HEK293 (cell line): ENCODE measurements around the gene ILF3.

ENCODE experiments used
- CTCF ChIA-PET: fragments of 350-600 bp; formaldehyde crosslinking; extraction: SDS; loops from one replicate; lab custom pipeline; 2021; ENCODE audit warnings: antibody characterized with exemption; lab: Yijun Ruan, JAX
- POLR2A ChIA-PET: fragments of 300-600 bp; formaldehyde crosslinking; extraction: SDS; loops from one replicate; lab custom pipeline; 2020; ENCODE audit warnings: antibody characterized with exemption, inconsistent platforms; lab: Yijun Ruan, JAX
- H3K27ac ChIP-seq: fragments of 200-500 bp; sonication (Bioruptor generic); 2 replicates; pipeline ENCODE4 v1.5.1; 2014; ENCODE audit warnings: low read depth, low read length, control low read depth, inconsistent platforms; ENCODE audit errors: extremely low read depth
- H3K36me3 ChIP-seq, 2 experiments: fragments of 200-500 bp in 1 of 2; sonication (Bioruptor generic) in 1 of 2; 1 replicate in 1 of 2; 2 replicates in 1 of 2; pipeline ENCODE4 v1.5.1; 2014 to 2017; ENCODE audit warnings: inconsistent platforms in 2 of 2, low read length in 2 of 2; ENCODE audit not compliant: control insufficient read depth in 2 of 2, insufficient read depth in 1 of 2
- H3K4me1 ChIP-seq: fragments of 200-500 bp; sonication (Bioruptor generic); 2 replicates; pipeline ENCODE4 v1.5.1; 2014; ENCODE audit warnings: mild to moderate bottlenecking, low read length, inconsistent platforms; ENCODE audit not compliant: control insufficient read depth, insufficient read depth
- H3K4me3 ChIP-seq: 2 replicates; pipeline ENCODE4 v1.5.1; 2011; ENCODE audit warnings: low read depth, mild to moderate bottlenecking, control low read depth, low read length, moderate library complexity
- H3K9me3 ChIP-seq: fragments of 200-500 bp; sonication (Bioruptor generic); 2 replicates; pipeline ENCODE4 v1.5.1; 2014; ENCODE audit warnings: low read depth, low read length, inconsistent platforms; ENCODE audit not compliant: control insufficient read depth, insufficient read depth
- BCL11B ChIP-seq: fragments of 450-650 bp; formaldehyde crosslinking; IDR thresholded peaks from 2 replicates; pipeline ENCODE4 v1.5.1; 2016; ENCODE audit warnings: low read depth, missing biosample characterization, missing genetic modification characterization
- ELK4 ChIP-seq: IDR thresholded peaks from 2 replicates; pipeline ENCODE4 v1.6.1; 2011; ENCODE audit warnings: mild to moderate bottlenecking, low read depth, low read length, borderline replicate concordance
- GFI1B ChIP-seq: fragments of 450-650 bp; formaldehyde crosslinking; IDR thresholded peaks from 2 replicates; pipeline ENCODE4 v1.5.1; 2016; ENCODE audit warnings: missing biosample characterization, missing genetic modification characterization
- GLIS1 ChIP-seq: fragments of 450-650 bp; formaldehyde crosslinking; IDR thresholded peaks from 2 replicates; pipeline ENCODE4 v1.5.1; 2016; ENCODE audit warnings: missing biosample characterization, missing genetic modification characterization
- KLF1 ChIP-seq: fragments of 450-650 bp; formaldehyde crosslinking; IDR thresholded peaks from 2 replicates; pipeline ENCODE4 v1.5.1; 2016; ENCODE audit warnings: missing biosample characterization, missing genetic modification characterization
- KLF10 ChIP-seq: fragments of 450-650 bp; IDR thresholded peaks from 2 replicates; pipeline ENCODE4 v1.5.1; 2018; ENCODE audit warnings: missing biosample characterization, mild to moderate bottlenecking, missing genetic modification characterization
- KLF9 ChIP-seq: fragments of 450-650 bp; formaldehyde crosslinking; IDR thresholded peaks from 2 replicates; pipeline ENCODE4 v1.5.1; 2016; ENCODE audit warnings: missing biosample characterization, missing genetic modification characterization, low read depth
- REPIN1 ChIP-seq: fragments of 450-650 bp; formaldehyde crosslinking; IDR thresholded peaks from 2 replicates; pipeline ENCODE4 v1.5.1; 2017; ENCODE audit warnings: missing biosample characterization, missing genetic modification characterization, low read depth
- REST ChIP-seq: fragments of 450-650 bp; formaldehyde crosslinking; IDR thresholded peaks from 2 replicates; pipeline ENCODE4 v1.5.1; 2016; ENCODE audit warnings: missing biosample characterization, missing genetic modification characterization
- ZBTB21 ChIP-seq: fragments of 450-650 bp; formaldehyde crosslinking; IDR thresholded peaks from 2 replicates; pipeline ENCODE4 v1.5.1; 2017; ENCODE audit warnings: missing biosample characterization, missing genetic modification characterization
- ZFP41 ChIP-seq: fragments of 450-650 bp; formaldehyde crosslinking; IDR thresholded peaks from 2 replicates; pipeline ENCODE4 v1.5.1; 2016; ENCODE audit warnings: missing biosample characterization, missing genetic modification characterization, borderline replicate concordance
- ZIC2 ChIP-seq: fragments of 450-650 bp; formaldehyde crosslinking; IDR thresholded peaks from 2 replicates; pipeline ENCODE4 v1.5.1; 2016; ENCODE audit warnings: missing biosample characterization, missing genetic modification characterization
- ZNF157 ChIP-seq: fragments of 450-650 bp; formaldehyde crosslinking; IDR thresholded peaks from 2 replicates; pipeline ENCODE4 v1.5.1; 2016; ENCODE audit warnings: missing biosample characterization, missing genetic modification characterization
- ZNF23 ChIP-seq: fragments of 450-650 bp; formaldehyde crosslinking; IDR thresholded peaks from 2 replicates; pipeline ENCODE4 v1.5.1; 2016; ENCODE audit warnings: missing biosample characterization, missing genetic modification characterization, borderline replicate concordance
- ZNF280D ChIP-seq: fragments of 450-650 bp; formaldehyde crosslinking; IDR thresholded peaks from 2 replicates; pipeline ENCODE4 v1.5.1; 2016; ENCODE audit warnings: missing biosample characterization, missing genetic modification characterization
- ZNF292 ChIP-seq: fragments of 450-650 bp; formaldehyde crosslinking; IDR thresholded peaks from 2 replicates; pipeline ENCODE4 v1.5.1; 2016; ENCODE audit warnings: low read depth, missing biosample characterization, missing genetic modification characterization, borderline replicate concordance
- ZNF394 ChIP-seq: fragments of 450-650 bp; formaldehyde crosslinking; IDR thresholded peaks from 2 replicates; pipeline ENCODE4 v1.5.1; 2016; ENCODE audit warnings: missing biosample characterization, missing genetic modification characterization, mild to moderate bottlenecking, moderate library complexity, borderline replicate concordance
- ZNF398 ChIP-seq: fragments of 450-650 bp; formaldehyde crosslinking; IDR thresholded peaks from 2 replicates; pipeline ENCODE4 v1.5.1; 2017; ENCODE audit warnings: missing biosample characterization, missing genetic modification characterization
- ZNF433 ChIP-seq: fragments of 450-650 bp; formaldehyde crosslinking; IDR thresholded peaks from 2 replicates; pipeline ENCODE4 v1.5.1; 2016; ENCODE audit warnings: missing biosample characterization, missing genetic modification characterization, low read depth
- ZNF530 ChIP-seq: fragments of 450-650 bp; formaldehyde crosslinking; IDR thresholded peaks from 2 replicates; pipeline ENCODE4 v1.5.1; 2016; ENCODE audit warnings: low read depth, missing biosample characterization, missing genetic modification characterization
- ZNF548 ChIP-seq: fragments of 450-650 bp; formaldehyde crosslinking; IDR thresholded peaks from 2 replicates; pipeline ENCODE4 v1.5.1; 2016; ENCODE audit warnings: missing biosample characterization, missing genetic modification characterization
- ZNF660 ChIP-seq: fragments of 450-650 bp; IDR thresholded peaks from 2 replicates; pipeline ENCODE4 v1.5.1; 2018; ENCODE audit warnings: missing biosample characterization, mild to moderate bottlenecking, missing genetic modification characterization
- ZNF664 ChIP-seq: fragments of 450-650 bp; formaldehyde crosslinking; IDR thresholded peaks from 2 replicates; pipeline ENCODE4 v1.5.1; 2016; ENCODE audit warnings: missing biosample characterization, missing genetic modification characterization
- ZNF677 ChIP-seq: fragments of 450-650 bp; IDR thresholded peaks from 2 replicates; pipeline ENCODE4 v1.5.0; 2018; ENCODE audit warnings: missing biosample characterization, mild to moderate bottlenecking, missing genetic modification characterization, moderate library complexity
- ZNF704 ChIP-seq: fragments of 450-650 bp; formaldehyde crosslinking; IDR thresholded peaks from 2 replicates; pipeline ENCODE4 v1.5.1; 2016; ENCODE audit warnings: missing biosample characterization, missing genetic modification characterization
- ZNF747 ChIP-seq: fragments of 450-650 bp; formaldehyde crosslinking; IDR thresholded peaks from 2 replicates; pipeline ENCODE4 v1.5.1; 2016; ENCODE audit warnings: missing biosample characterization, missing genetic modification characterization

Gene ILF3

GRCh38 chr19:10718205-10719196, 64.4 kb downstream of the ILF3 start:
- ChIA-PET POLR2A (interaction anchor here (0.7 to 3.6 kb wide), 10 partner anchors 12 to 146 kb away, joined by 3 to 39 read pairs (median 4); partner anchors contain the start of genes QTRT1 and TMED1), CTCF (interaction anchor here (0.6 to 3.8 kb wide), 26 partner anchors 9 to 939 kb away, joined by 3 to 47 read pairs (median 5); partner anchors contain the start of genes QTRT1 and TMED1)
- peaks cover 0 to 25% of the 10 kb centered on the region in 2 experiments; a peak in 2 of 3 replicates for H3K36me3 ChIP-seq
- peak overlapping the region; percentile 78 for H3K27ac ChIP-seq
- no peaks in the 10 kb centered on the region for H3K9me3 ChIP-seq
- H3K4me1 ChIP-seq, result no peaks in the 10 kb centered on the region
- peak overlapping the region; percentile 97 for H3K4me3 ChIP-seq
- TF ChIP-seq ZNF747 (tag by site-specific recombination), result no peak
- no peak for TF ChIP-seq REPIN1 (tag by site-specific recombination)
- no peak for TF ChIP-seq ZNF394 (tag by site-specific recombination)
- TF ChIP-seq ZNF433, result no peak
- TF ChIP-seq ZNF530 (tag by site-specific recombination), result no peak
- TF ChIP-seq ZNF677 (tag by site-specific recombination), result peak; percentile 13
- peak; percentile 88 for TF ChIP-seq ZIC2 (tag by site-specific recombination)
- TF ChIP-seq ZNF398 (tag by site-specific recombination), result no peak
- 0 out of 2 replicates have a peak, but pooled peaks have one; percentile 7 for TF ChIP-seq KLF1 (tag by site-specific recombination)
- TF ChIP-seq REST (tag by site-specific recombination), result no peak
- TF ChIP-seq KLF9, result no peak; the same call in 1 of the 2 replicates
- no peak for TF ChIP-seq GLIS1 (tag by site-specific recombination)
- TF ChIP-seq ZNF23 (tag by site-specific recombination), result no peak
- TF ChIP-seq GFI1B (tag by site-specific recombination), result no peak
- TF ChIP-seq ZNF704 (tag by site-specific recombination), result no peak
- no peak for TF ChIP-seq ZBTB21
- no peak for TF ChIP-seq ZNF664
- TF ChIP-seq ZFP41 (tag by site-specific recombination), result no peak
- no peak for TF ChIP-seq ZNF660 (tag by site-specific recombination)
- TF ChIP-seq BCL11B (tag by site-specific recombination), result peak; percentile 71
- TF ChIP-seq KLF10 (tag by site-specific recombination), result peak; percentile 46; the same call in 1 of the 2 replicates
- TF ChIP-seq ZNF157, result no peak
- no peak for TF ChIP-seq ZNF292 (tag by site-specific recombination)
- no peak for TF ChIP-seq ZNF548
- no peak for TF ChIP-seq ELK4
- no peak for TF ChIP-seq ZNF280D (tag by site-specific recombination)
